H1 (cell line): ENCODE results near the gene TYRO3. TPM values are rescaled to one million over a fixed set of nuclear protein-coding genes. Genes with fewer than 3 reads are reported as not detected.

Experiments
- CTCF ChIA-PET: fragments of 300-600 bp; sonication (Branson Sonifier 250); formaldehyde crosslinking; loops from one replicate; lab custom pipeline; 2021; ENCODE audit not compliant: partially characterized antibody; lab: Charles Lee
- POLR2A ChIA-PET: fragments of 300-600 bp; sonication (Branson Sonifier 250); formaldehyde crosslinking; loops from one replicate; lab custom pipeline; 2021; ENCODE audit warnings: inconsistent platforms; ENCODE audit not compliant: partially characterized antibody; lab: Charles Lee
- DNase-seq, 2 experiments: peaks; one replicate each; pipeline versions ENCODE4 v3.0.0 to v3.0.0-alpha.2; 2010 to 2022; ENCODE audit warnings: low spot score in 2 of 2, low read depth in 1 of 2, mixed read lengths in 1 of 2
- FAIRE-seq: peaks from 2 replicates; lab custom pipeline; 2011; peaks lifted over from hg19 to GRCh38; lab: Jason Lieb, UNC
- H2AFZ ChIP-seq: 2 replicates; pipeline ENCODE4 v1.8.1; 2012; ENCODE audit warnings: low read length, inconsistent platforms
- H2AK5ac ChIP-seq: 2 replicates; pipeline ENCODE4 v1.6.1; 2013; ENCODE audit warnings: low read depth, low read length
- H2BK120ac ChIP-seq: replicated peaks from 2 replicates; pipeline ENCODE3; 2013; ENCODE audit warnings: low read depth, low read length, inconsistent platforms
- H2BK12ac ChIP-seq: 2 replicates; pipeline ENCODE4 v1.6.1; 2013; ENCODE audit warnings: low read depth, low read length
- H2BK15ac ChIP-seq: 2 replicates; pipeline ENCODE4 v1.6.1; 2013; ENCODE audit warnings: low read length
- H2BK20ac ChIP-seq: 2 replicates; pipeline ENCODE4 v1.6.1; 2013; ENCODE audit warnings: low read length
- H2BK5ac ChIP-seq: 2 replicates; pipeline ENCODE4 v1.6.1; 2013; ENCODE audit warnings: low read depth, low read length
- H3K14ac ChIP-seq: 2 replicates; pipeline ENCODE4 v1.6.1; 2013; ENCODE audit warnings: inconsistent platforms; ENCODE audit not compliant: insufficient read length
- H3K18ac ChIP-seq: 2 replicates; pipeline ENCODE4 v1.6.1; 2013; ENCODE audit warnings: low read length; ENCODE audit errors: extremely low read depth
- H3K23ac ChIP-seq: 2 replicates; pipeline ENCODE4 v1.6.1; 2013; ENCODE audit warnings: inconsistent platforms; ENCODE audit not compliant: insufficient read length
- H3K23me2 ChIP-seq: 2 replicates; pipeline ENCODE4 v1.6.1; 2013; ENCODE audit warnings: low read depth, low read length
- H3K27ac ChIP-seq: 2 replicates; pipeline ENCODE4 v1.6.1; 2011; ENCODE audit warnings: low read depth, low read length, inconsistent platforms
- H3K27me3 ChIP-seq, 4 experiments: replicated peaks in 1 of 4; 1 replicate in 1 of 4; 2 replicates in 3 of 4; pipeline versions ENCODE4 v1.6.1 to v1.8.1; 2011 to 2013; ENCODE audit warnings: low read length in 3 of 4, mild to moderate bottlenecking in 3 of 4, inconsistent platforms in 2 of 4, mixed read lengths in 2 of 4, moderate library complexity in 1 of 4; ENCODE audit not compliant: control insufficient read depth in 3 of 4, insufficient read depth in 3 of 4; ENCODE audit errors: extremely low read depth in 1 of 4
- H3K36me3 ChIP-seq, 4 experiments: 2 replicates each; pipeline versions ENCODE4 v1.6.1 to v1.8.1; 2011 to 2013; ENCODE audit warnings: mild to moderate bottlenecking in 4 of 4, low read length in 3 of 4, moderate library complexity in 2 of 4, control low read depth in 1 of 4, inconsistent platforms in 1 of 4; ENCODE audit not compliant: insufficient read depth in 4 of 4, control insufficient read depth in 2 of 4
- H3K4ac ChIP-seq: replicated peaks from 2 replicates; pipeline ENCODE3; 2013; ENCODE audit warnings: low read length, low read depth, mixed read lengths, inconsistent platforms; ENCODE audit not compliant: insufficient read length
- H3K4me1 ChIP-seq, 4 experiments: replicated peaks in 1 of 4; 1 replicate in 1 of 4; 2 replicates in 3 of 4; pipeline versions ENCODE4 v1.6.1 to v1.8.1; 2011 to 2013; ENCODE audit warnings: low read length in 3 of 4, inconsistent platforms in 2 of 4, mixed read lengths in 1 of 4; ENCODE audit not compliant: insufficient read depth in 4 of 4, control insufficient read depth in 3 of 4
- H3K4me2 ChIP-seq, 2 experiments: 2 replicates each; pipeline versions ENCODE4 v1.6.1 to v1.8.1; 2011 to 2013; ENCODE audit warnings: low read depth in 2 of 2, low read length in 2 of 2, control low read depth in 1 of 2, inconsistent platforms in 1 of 2, mild to moderate bottlenecking in 1 of 2; ENCODE audit not compliant: insufficient read depth in 1 of 2
- H3K4me3 ChIP-seq, 4 experiments: fragments of 200-600, 300-600 bp in 1 of 4; sonication (generic), shearing (Covaris generic), sonication (Bioruptor Twin) in 1 of 4; 2 replicates each; pipeline versions ENCODE4 v1.5.1 to v1.8.1; 2011 to 2016; ENCODE audit warnings: low read length in 4 of 4, low read depth in 3 of 4, control low read depth in 2 of 4, inconsistent platforms in 2 of 4, mild to moderate bottlenecking in 2 of 4, mixed read lengths in 1 of 4, moderate library complexity in 1 of 4; ENCODE audit not compliant: insufficient read depth in 2 of 4; ENCODE audit errors: extremely low read depth in 1 of 4
- H3K56ac ChIP-seq: replicated peaks from 2 replicates; pipeline ENCODE3; 2013; ENCODE audit warnings: low read depth, mild to moderate bottlenecking, mixed read lengths, low read length, inconsistent platforms; ENCODE audit not compliant: insufficient read length
- H3K79me1 ChIP-seq: 2 replicates; pipeline ENCODE4 v1.6.1; 2013; ENCODE audit warnings: low read depth, low read length, control low read depth
- H3K79me2 ChIP-seq, 2 experiments: 2 replicates each; pipeline versions ENCODE4 v1.6.1 to v1.8.1; 2012 to 2013; ENCODE audit warnings: low read length in 2 of 2, mild to moderate bottlenecking in 2 of 2, inconsistent platforms in 1 of 2; ENCODE audit not compliant: insufficient read depth in 2 of 2, control insufficient read depth in 1 of 2
- H3K9ac ChIP-seq, 4 experiments: replicated peaks in 1 of 4; 1 replicate in 1 of 4; 2 replicates in 3 of 4; pipeline versions ENCODE4 v1.6.1 to v1.8.1; 2011 to 2013; ENCODE audit warnings: low read depth in 3 of 4, low read length in 3 of 4, control low read depth in 2 of 4, mild to moderate bottlenecking in 2 of 4, moderate library complexity in 2 of 4, inconsistent platforms in 1 of 4; ENCODE audit errors: extremely low read depth in 1 of 4
- H3K9me3 ChIP-seq, 2 experiments: 2 replicates each; pipeline versions ENCODE4 v1.6.1 to v1.8.1; 2012 to 2013; ENCODE audit warnings: mild to moderate bottlenecking in 2 of 2, moderate library complexity in 2 of 2, control low read depth in 1 of 2, inconsistent platforms in 1 of 2, low read depth in 1 of 2, low read length in 1 of 2, mixed read lengths in 1 of 2; ENCODE audit not compliant: insufficient read depth in 2 of 2
- H4K20me1 ChIP-seq, 2 experiments: replicated peaks in 1 of 2; 2 replicates each; pipeline versions ENCODE3 to v1.8.1; 2011 to 2013; ENCODE audit warnings: inconsistent platforms in 2 of 2, low read length in 2 of 2, mild to moderate bottlenecking in 1 of 2; ENCODE audit not compliant: insufficient read depth in 2 of 2, control insufficient read depth in 1 of 2
- H4K5ac ChIP-seq: 2 replicates; pipeline ENCODE4 v1.6.1; 2013; ENCODE audit warnings: low read length, low read depth, mixed read lengths, inconsistent platforms; ENCODE audit not compliant: insufficient read length
- H4K8ac ChIP-seq: 2 replicates; pipeline ENCODE4 v1.8.0; 2013; ENCODE audit warnings: mild to moderate bottlenecking, moderate library complexity, low read length, inconsistent platforms; ENCODE audit not compliant: insufficient read depth; ENCODE audit errors: extremely low read depth
- H4K91ac ChIP-seq: replicated peaks from 2 replicates; pipeline ENCODE3; 2013; ENCODE audit warnings: low read length, mixed read lengths, inconsistent platforms; ENCODE audit not compliant: insufficient read length
- CEBPB ChIP-seq: IDR thresholded peaks from 2 replicates; pipeline ENCODE4 v1.6.1; 2012; ENCODE audit warnings: low read depth, low read length
- PHF8 ChIP-seq: fragments of 200-600 bp; sonication (generic); conservative IDR thresholded peaks from 2 replicates; pipeline ENCODE4 v1.7.1; 2012; ENCODE audit warnings: low read depth, mild to moderate bottlenecking, inconsistent platforms, low read length, moderate library complexity
- POU5F1 ChIP-seq: IDR thresholded peaks from 2 replicates; pipeline ENCODE4 v1.6.1; 2011; ENCODE audit warnings: low read depth, mild to moderate bottlenecking, low read length, moderate library complexity
- RBBP5 ChIP-seq: IDR thresholded peaks from 2 replicates; pipeline ENCODE4 v1.7.1; 2012; ENCODE audit warnings: low read depth, mild to moderate bottlenecking, inconsistent platforms, low read length, moderate library complexity, borderline replicate concordance
- RFX5 ChIP-seq: IDR thresholded peaks from 2 replicates; pipeline ENCODE4 v1.6.1; 2011; ENCODE audit warnings: low read depth, low read length, improper control_type of control experiment, borderline replicate concordance
- SIN3A ChIP-seq, 2 experiments: IDR thresholded peaks in 1 of 2; conservative IDR thresholded peaks in 1 of 2; 2 replicates each; pipeline ENCODE4 v1.6.1; 2011 to 2012; ENCODE audit warnings: low read length in 2 of 2, improper control_type of control experiment in 1 of 2, low read depth in 1 of 2, mild to moderate bottlenecking in 1 of 2
- SIRT6 ChIP-seq: IDR thresholded peaks from one replicate; pipeline ENCODE4 v1.7.1; 2012; ENCODE audit warnings: low read length, inconsistent platforms
- SRF ChIP-seq: IDR thresholded peaks from 2 replicates; pipeline ENCODE4 v1.6.1; 2011; ENCODE audit warnings: mild to moderate bottlenecking, low read depth, low read length, moderate library complexity
- WGBS, 2 experiments: shearing (Covaris generic) in 1 of 2; methylation state at CpG; one replicate each; pipeline versions ENCODE4 v1.1.6 to v1.1.7; 2013 to 2015; ENCODE audit warnings: low lambda C conversion rate in 2 of 2, mixed read lengths in 2 of 2, inconsistent platforms in 1 of 2, low coverage in 1 of 2, missing lambda C conversion rate in 1 of 2; ENCODE audit not compliant: insufficient replicate concordance in 2 of 2, insufficient coverage in 1 of 2, insufficient read length in 1 of 2; ENCODE audit errors: extremely low coverage in 1 of 2, missing lambda C conversion rate in 1 of 2; 5-methylcytosine and 5-hydroxymethylcytosine counted together
- polyA plus RNA-seq, 7 experiments: library from polyadenylated mRNA; depleted of rRNA in 3 of 7; stranded (reverse) in 5 of 7; unstranded in 2 of 7; fragments of >200 nt in 5 of 7; fragments of 200-250 nt in 2 of 7; gene quantifications; 1 replicate in 5 of 7; 2 replicates in 1 of 7; 4 replicates in 1 of 7; pipeline versions ENCODE4 v1.2.1 to v1.2.3, GENCODE V29; 2011 to 2013; ENCODE audit warnings: missing spikeins in 2 of 7, mixed read lengths in 2 of 7
- total RNA-seq: library from RNA; stranded (reverse); fragmentation: NEBNext Ultra II Directional; extraction: Animal tissue kit (Norgen Biotek cat#: 25700); gene quantifications from 2 replicates; pipeline ENCODE4 v1.2.1, GENCODE V29; 2021
- TF ChIP-seq, protein P1 (sequence below): IDR thresholded peaks from 2 replicates; pipeline ENCODE4 v1.6.1; 2012; ENCODE audit warnings: inconsistent platforms
- TF ChIP-seq, protein P2 (sequence below): IDR thresholded peaks from 2 replicates; pipeline ENCODE4 v1.6.1; 2012; ENCODE audit warnings: inconsistent platforms

Gene TYRO3
- total and polyA plus RNA-seq, 2 of the 8 experiments (the other 6 are each of a cell fraction or from before 2014, with no cell fraction given), result 82.7 to 98.8 TPM

DNA sequence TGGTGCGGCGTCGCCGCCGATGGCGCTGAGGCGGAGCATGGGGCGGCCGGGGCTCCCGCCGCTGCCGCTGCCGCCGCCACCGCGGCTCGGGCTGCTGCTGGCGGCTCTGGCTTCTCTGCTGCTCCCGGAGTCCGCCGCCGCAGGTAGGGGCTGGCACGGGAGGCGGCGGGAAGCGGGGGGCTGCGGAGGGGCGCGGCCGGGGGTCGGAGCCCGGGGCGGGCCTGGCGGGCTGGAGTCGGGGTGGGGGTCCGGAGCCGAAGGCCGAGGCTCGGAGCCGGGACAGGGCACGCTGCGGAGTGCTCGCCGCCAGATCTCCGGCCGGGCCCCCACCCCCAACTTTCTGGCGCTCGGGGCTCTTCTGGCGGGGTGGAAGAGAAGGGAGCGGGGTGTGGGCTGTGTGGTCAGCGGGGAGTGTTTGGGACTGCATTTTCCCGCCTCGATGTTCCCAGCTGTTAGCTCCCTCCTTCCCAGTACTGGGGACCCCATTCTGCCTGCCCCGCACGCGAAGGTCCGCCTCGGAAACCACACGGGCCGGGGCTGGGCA is 299 bp downstream of the TYRO3 start:
- H2AK5ac ChIP-seq, result no peak overlapping the region
- H3K14ac ChIP-seq, result no peak overlapping the region
- H3K36me3 ChIP-seq, result peaks cover 0 to 25% (median 0%) of the 10 kb centered on the region in 4 experiments; a peak in 4 of 8 replicates
- TF ChIP-seq PHF8 (peak; percentile 59; the same call in 1 of the 2 replicates), POU5F1 (no peak), RFX5 (no peak), RBBP5 (no peak), SIN3A (conservative IDR thresholded peaks at IDR 0.05 in 1 of 2, IDR thresholded peaks at IDR 0.05 in 1 of 2; ENCODE audit: low read depth in 1 of 2, low read length in 2 of 2) (peak in 1 of 2 experiments; percentile 59; a peak in 1 of 4 replicates), SIRT6 (no peak), SRF (no peak), CEBPB (no peak)
- TF ChIP-seq, protein P1, sequence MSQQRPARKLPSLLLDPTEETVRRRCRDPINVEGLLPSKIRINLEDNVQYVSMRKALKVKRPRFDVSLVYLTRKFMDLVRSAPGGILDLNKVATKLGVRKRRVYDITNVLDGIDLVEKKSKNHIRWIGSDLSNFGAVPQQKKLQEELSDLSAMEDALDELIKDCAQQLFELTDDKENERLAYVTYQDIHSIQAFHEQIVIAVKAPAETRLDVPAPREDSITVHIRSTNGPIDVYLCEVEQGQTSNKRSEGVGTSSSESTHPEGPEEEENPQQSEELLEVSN, result 0 out of 2 replicates have a peak, but pooled peaks have one; percentile 37
- TF ChIP-seq, protein P2, sequence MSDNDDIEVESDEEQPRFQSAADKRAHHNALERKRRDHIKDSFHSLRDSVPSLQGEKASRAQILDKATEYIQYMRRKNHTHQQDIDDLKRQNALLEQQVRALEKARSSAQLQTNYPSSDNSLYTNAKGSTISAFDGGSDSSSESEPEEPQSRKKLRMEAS, result no peak; the same call in 1 of the 2 replicates
- FAIRE-seq (no peak), DNase-seq (peak in 1 of 2 experiments; percentile 60)
- peak overlapping the region; percentile 46 for H3K4ac ChIP-seq
- peak overlapping the region; percentile 58 for H4K91ac ChIP-seq
- 0 out of 2 replicates have a peak overlapping the region, but pooled peaks have one; percentile 36 for H2BK15ac ChIP-seq
- no peak overlapping the region for H3K23ac ChIP-seq
- no peak overlapping the region; the same call in 1 of the 2 replicates for H3K27ac ChIP-seq
- H3K9ac ChIP-seq, result peak overlapping the region; percentile 15 to 88 (median 64)
- peak overlapping the region; percentile 61 to 96 (median 82) for H3K4me3 ChIP-seq
- peak overlapping the region; percentile 90 to 99 for H3K4me2 ChIP-seq
- peak overlapping the region; percentile 50 for H3K56ac ChIP-seq
- peak overlapping the region; percentile 92 for H2BK12ac ChIP-seq
- H3K4me1 ChIP-seq, result peaks cover 25 to 53% (median 43%) of the 10 kb centered on the region in 4 experiments
- peaks cover 9% of the 10 kb centered on the region; the same call in 1 of the 2 replicates for H3K23me2 ChIP-seq
- H3K79me1 ChIP-seq, result no peaks in the 10 kb centered on the region; the same call in none of the 2 replicates
- peak overlapping the region; percentile 76 for H3K18ac ChIP-seq
- H3K79me2 ChIP-seq, result peaks cover 0 to 21% of the 10 kb centered on the region in 2 experiments; a peak in 1 of 4 replicates
- CTCF ChIA-PET, result interaction anchor here (1.0 to 1.3 kb wide), 5 partner anchors 9 to 59 kb away, joined by 3 to 8 read pairs (median 4); no protein-coding TSS in a partner anchor
- H4K20me1 ChIP-seq, result peaks cover 0 to 3% of the 10 kb centered on the region in 2 experiments
- 0% methylated on average over 23 of the region's 60 CpGs; no CpG with 5 or more reads in 1 of the 2 experiments for WGBS, 2 experiments
- H2BK20ac ChIP-seq, result no peak overlapping the region
- POLR2A ChIA-PET, result interaction anchor here (0.6 to 21.2 kb wide), 4 partner anchors 23 to 396 kb away, joined by 3 to 643 read pairs (median 4); no protein-coding TSS in a partner anchor
- H3K27me3 ChIP-seq, result no peaks in the 10 kb centered on the region; a peak in 2 of 7 replicates
- 0 out of 2 replicates have a peak overlapping the region, but pooled peaks have one; percentile 80 for H2BK5ac ChIP-seq
- peak overlapping the region; percentile 77 for H4K8ac ChIP-seq
- H4K5ac ChIP-seq, result peak overlapping the region; percentile 65
- no peak overlapping the region for H2BK120ac ChIP-seq
- no peaks in the 10 kb centered on the region for H3K9me3 ChIP-seq
- H2AFZ ChIP-seq, result no peak overlapping the region
